Esophagus muscularis mucosa (tissue), 3 donors: ENCODE data around the gene IGFBP2.

Experiments
- CTCF ChIP-seq, 3 experiments: fragments of 200-600 bp in 2 of 3; fragments of 450-650 bp in 1 of 3; sonication (generic) in 2 of 3; IDR thresholded peaks; one replicate each; pipeline ENCODE4 v1.5.1; 2017 to 2019; ENCODE audit warnings: antibody characterized with exemption in 3 of 3, mild to moderate bottlenecking in 2 of 3, moderate library complexity in 1 of 3
- POLR2A ChIP-seq: fragments of 450-650 bp; IDR thresholded peaks from one replicate; pipeline ENCODE4 v1.6.1; 2017; ENCODE audit warnings: antibody characterized with exemption, moderate library complexity, mild to moderate bottlenecking, low read depth
- POLR2AphosphoS5 ChIP-seq, 2 donors: sonication (generic); formaldehyde crosslinking; IDR thresholded peaks; one replicate each; pipeline ENCODE4 v1.6.1; 2017; ENCODE audit warnings: antibody characterized with exemption in 2 of 2

GRCh38 chr2:216585441-216585840 lies 47.8 kb upstream of the IGFBP2 start:
- TF ChIP-seq CTCF (IDR thresholded peaks at IDR 0.05) (no peak), POLR2A (no peak), POLR2AphosphoS5 (IDR thresholded peaks at IDR 0.05) (no peak)
